BE2C (cell line): ENCODE data around the gene NOL4L.

ENCODE experiments used
- DNase-seq: peaks from one replicate; pipeline ENCODE4 v3.0.0-alpha.2; 2020
- H3K27me3 ChIP-seq: fragments of 250-450 bp; sonication (Bioruptor Pico); 2 replicates; pipeline ENCODE4 v1.5.1; 2020; ENCODE audit warnings: mild to moderate bottlenecking
- H3K36me3 ChIP-seq: fragments of 250-450 bp; sonication (Bioruptor Pico); 2 replicates; pipeline ENCODE4 v1.5.1; 2020; ENCODE audit warnings: mild to moderate bottlenecking
- H3K4me1 ChIP-seq: fragments of 250-450 bp; sonication (Bioruptor Pico); 2 replicates; pipeline ENCODE4 v1.5.1; 2020
- H3K4me3 ChIP-seq: 2 replicates; pipeline ENCODE4 v1.5.1; 2011; ENCODE audit warnings: low read depth, low read length
- H3K9me3 ChIP-seq: fragments of 250-450 bp; sonication (Bioruptor Pico); 2 replicates; pipeline ENCODE4 v1.5.1; 2020
- TF ChIP-seq, protein P1 (sequence below): IDR thresholded peaks from 2 replicates; pipeline ENCODE4 v1.5.1; 2012; ENCODE audit warnings: mild to moderate bottlenecking, low read depth, low read length

The NOL4L gene

GRCh38 chr20:32484958-32485769 is 100.0 kb downstream of the NOL4L start:
- DNase-seq, result peak; percentile 77
- TF ChIP-seq, protein P1, sequence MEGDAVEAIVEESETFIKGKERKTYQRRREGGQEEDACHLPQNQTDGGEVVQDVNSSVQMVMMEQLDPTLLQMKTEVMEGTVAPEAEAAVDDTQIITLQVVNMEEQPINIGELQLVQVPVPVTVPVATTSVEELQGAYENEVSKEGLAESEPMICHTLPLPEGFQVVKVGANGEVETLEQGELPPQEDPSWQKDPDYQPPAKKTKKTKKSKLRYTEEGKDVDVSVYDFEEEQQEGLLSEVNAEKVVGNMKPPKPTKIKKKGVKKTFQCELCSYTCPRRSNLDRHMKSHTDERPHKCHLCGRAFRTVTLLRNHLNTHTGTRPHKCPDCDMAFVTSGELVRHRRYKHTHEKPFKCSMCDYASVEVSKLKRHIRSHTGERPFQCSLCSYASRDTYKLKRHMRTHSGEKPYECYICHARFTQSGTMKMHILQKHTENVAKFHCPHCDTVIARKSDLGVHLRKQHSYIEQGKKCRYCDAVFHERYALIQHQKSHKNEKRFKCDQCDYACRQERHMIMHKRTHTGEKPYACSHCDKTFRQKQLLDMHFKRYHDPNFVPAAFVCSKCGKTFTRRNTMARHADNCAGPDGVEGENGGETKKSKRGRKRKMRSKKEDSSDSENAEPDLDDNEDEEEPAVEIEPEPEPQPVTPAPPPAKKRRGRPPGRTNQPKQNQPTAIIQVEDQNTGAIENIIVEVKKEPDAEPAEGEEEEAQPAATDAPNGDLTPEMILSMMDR, result peak; percentile 89
- Histone ChIP-seq H3K36me3 (no peaks in the 10 kb centered on the region), H3K27me3 (no peaks in the 10 kb centered on the region), H3K4me1 (peaks cover 7% of the 10 kb centered on the region), H3K9me3 (no peaks in the 10 kb centered on the region), H3K4me3 (peak overlapping the region; percentile 68)

DNA sequence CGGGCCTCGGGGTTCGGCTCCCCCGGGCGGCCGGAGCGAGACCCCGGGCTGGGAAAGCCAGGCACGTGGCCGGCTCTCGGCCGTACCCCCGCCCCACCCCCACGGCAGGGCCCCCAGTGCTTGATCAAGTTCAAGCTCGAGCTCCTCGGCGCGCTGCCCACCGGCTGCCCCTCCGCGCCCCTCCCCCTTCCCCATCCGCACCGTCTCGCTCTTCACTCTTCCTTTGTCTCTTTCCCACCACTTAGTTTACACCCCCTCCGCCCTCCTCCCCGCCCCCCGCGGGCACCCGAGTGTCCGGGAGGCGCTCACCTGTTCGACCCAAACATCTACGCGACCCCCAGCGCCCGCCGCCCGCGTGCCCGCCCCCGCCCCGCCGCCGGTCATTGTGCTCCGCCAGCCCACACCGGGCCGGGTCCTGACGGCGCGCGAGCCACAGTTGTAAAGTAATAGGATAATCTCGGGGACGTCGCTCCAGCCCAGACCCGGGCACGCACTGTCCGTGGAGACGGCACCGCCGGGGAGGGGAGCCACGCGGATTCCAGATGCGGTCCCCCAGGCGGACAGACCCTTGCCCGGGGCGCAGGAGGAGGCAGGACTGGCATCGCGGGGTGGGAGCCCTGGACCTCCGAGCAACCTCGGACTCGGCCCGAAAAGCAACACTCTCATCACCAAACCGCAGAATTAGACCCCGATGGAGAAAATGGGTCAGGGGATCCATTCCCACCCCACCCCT is 100.7 kb downstream of the NOL4L start:
- Histone ChIP-seq H3K27me3 (no peaks in the 10 kb centered on the region), H3K4me3 (peak overlapping the region; percentile 68), H3K4me1 (peaks cover 7% of the 10 kb centered on the region), H3K9me3 (no peaks in the 10 kb centered on the region), H3K36me3 (no peaks in the 10 kb centered on the region)
- TF ChIP-seq, protein P1, result no peak
- DNase-seq, result peak; percentile 88

DNA sequence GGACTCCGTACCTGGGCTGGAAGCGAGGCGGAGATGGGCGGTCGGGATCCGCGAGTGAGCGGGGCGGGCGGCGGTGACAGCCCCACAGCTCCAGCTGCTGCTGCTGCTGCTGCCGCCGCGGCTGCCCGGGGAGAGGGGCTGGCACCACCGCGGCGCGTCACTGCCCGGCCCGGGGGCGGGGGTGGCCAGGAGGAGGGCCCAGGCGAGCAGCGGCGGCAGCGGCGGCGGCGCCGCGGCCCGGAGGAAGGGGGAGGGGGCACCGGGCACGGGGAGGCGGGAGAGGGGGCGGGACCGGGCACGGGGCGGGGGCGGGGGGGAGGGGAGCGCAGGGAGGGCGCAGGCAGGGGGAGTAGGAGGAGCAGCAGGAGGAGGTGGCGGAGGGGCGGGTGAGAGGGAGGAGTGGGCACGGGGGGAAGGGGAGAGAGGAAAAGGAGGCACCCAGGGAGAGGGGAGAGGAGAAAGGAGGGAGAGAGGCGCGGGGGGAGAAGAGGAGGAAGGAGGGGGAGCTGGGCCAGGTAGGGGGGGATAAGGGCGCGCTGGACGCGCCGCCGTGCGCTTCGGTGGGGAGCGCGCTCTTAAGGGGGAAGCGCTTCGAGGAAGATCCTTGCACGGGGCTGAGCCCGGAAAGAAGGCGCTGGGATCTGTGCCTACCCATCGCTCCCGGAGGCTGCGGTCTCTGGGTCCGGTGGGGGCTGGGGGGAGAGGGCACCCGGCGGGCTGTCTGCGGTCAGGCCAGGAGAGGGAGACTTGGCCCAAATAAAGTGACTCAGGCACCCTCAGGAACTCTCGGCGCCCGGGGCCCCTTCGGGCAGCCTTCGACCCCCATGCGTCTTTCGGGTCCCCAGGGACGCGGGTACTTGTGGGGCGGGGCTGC is 101.5 kb downstream of the NOL4L start:
- Histone ChIP-seq H3K4me1 (peaks cover 7% of the 10 kb centered on the region), H3K36me3 (no peaks in the 10 kb centered on the region), H3K9me3 (no peaks in the 10 kb centered on the region), H3K27me3 (no peaks in the 10 kb centered on the region), H3K4me3 (peak overlapping the region; percentile 72)
- TF ChIP-seq, protein P1, result no peak
- peak; percentile 92 for DNase-seq

- no peaks in the 10 kb centered on the region for H3K9me3 ChIP-seq
- H3K27me3 ChIP-seq, result no peaks in the 10 kb centered on the region
- TF ChIP-seq, protein P1, result no peak
- DNase-seq, result peak; percentile 48
- H3K4me3 ChIP-seq, result peak overlapping the region; percentile 72
- H3K36me3 ChIP-seq, result no peaks in the 10 kb centered on the region
- peaks cover 7% of the 10 kb centered on the region for H3K4me1 ChIP-seq
These were observed 102.5 kb downstream of the NOL4L start for GRCh38 chr20:32482442-32483261.

DNA sequence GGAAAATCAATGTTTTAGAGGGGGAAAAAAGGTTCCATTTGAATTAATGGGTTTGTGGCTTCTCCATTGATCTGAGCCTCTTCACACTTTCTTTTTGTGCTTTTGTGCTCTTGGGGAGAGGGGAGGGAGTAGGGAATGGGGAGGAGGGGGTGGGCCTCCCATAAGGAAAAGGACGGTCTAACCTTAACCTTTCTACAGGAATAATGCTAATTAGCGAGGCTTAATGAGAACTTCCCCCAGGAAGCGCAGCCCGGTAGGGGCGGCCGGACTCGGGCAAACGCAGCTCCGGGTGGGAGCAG is 103.0 kb downstream of the NOL4L start:
- Histone ChIP-seq H3K4me1 (peaks cover 11% of the 10 kb centered on the region), H3K36me3 (no peaks in the 10 kb centered on the region), H3K9me3 (no peaks in the 10 kb centered on the region), H3K27me3 (no peaks in the 10 kb centered on the region), H3K4me3 (peak overlapping the region; percentile 72)
- no peak for DNase-seq
- TF ChIP-seq, protein P1, result no peak
